GM12878 (cell line): Measurements from ENCODE around the gene CENPP. TPM values are rescaled to one million over a fixed set of nuclear protein-coding genes. Genes with fewer than 3 reads are reported as not detected.

Experiments
- ATAC-seq: fragments of 200-7000 bp; cut with Tn5 transposase; 3 replicates; pipeline ENCODE4 v1.9.1; 2020; ENCODE audit warnings: mild to moderate bottlenecking, moderate library complexity
- BruUV-seq: library from RNA; stranded (reverse); fragments of 400-500 nt; replicated peaks from 2 replicates; lab custom pipeline; 2021; lab: Mats Ljungman, UMichigan
- CTCF ChIA-PET: fragments of 300-600 bp; sonication (Branson Sonifier 250); formaldehyde crosslinking; extraction: SDS; loops from one replicate; lab custom pipeline; 2021; ENCODE audit warnings: inconsistent platforms; lab: Yijun Ruan, JAX
- POLR2A ChIA-PET: fragments of 350-600 bp; formaldehyde crosslinking; extraction: SDS; loops from one replicate; lab custom pipeline; 2021; ENCODE audit warnings: inconsistent platforms; lab: Charles Lee
- RAD21 ChIA-PET: fragments of 300-600 bp; sonication (Branson Sonifier 250); formaldehyde crosslinking; loops from one replicate; lab custom pipeline; 2023; ENCODE audit warnings: antibody characterized with exemption; ENCODE audit not compliant: unreplicated experiment; lab: Charles Lee
- SMC1A ChIA-PET: fragments of 300-600 bp; sonication (Branson Sonifier 250); formaldehyde crosslinking; loops from one replicate; lab custom pipeline; 2023; ENCODE audit not compliant: unreplicated experiment, uncharacterized antibody; lab: Charles Lee
- DNase-seq: peaks from one replicate; pipeline ENCODE4 v3.0.0-alpha.2; 2011; ENCODE audit warnings: low read depth, low spot score
- FAIRE-seq: peaks from 3 replicates; lab custom pipeline; 2011; peaks lifted over from hg19 to GRCh38; lab: Jason Lieb, UNC
- H2AFZ ChIP-seq: 2 replicates; pipeline ENCODE4 v1.6.0; 2011; ENCODE audit warnings: low read depth, low read length, control low read depth; ENCODE audit not compliant: control insufficient read depth
- H3K27ac ChIP-seq: 2 replicates; pipeline ENCODE4 v1.5.1; 2011; ENCODE audit warnings: control low read depth; ENCODE audit not compliant: control insufficient read depth, insufficient read depth
- H3K27me3 ChIP-seq, 2 experiments: replicated peaks in 1 of 2; 2 replicates each; pipeline versions ENCODE4 v1.6.0 to v1.6.1; 2011; ENCODE audit warnings: low read length in 1 of 2; ENCODE audit not compliant: control insufficient read depth in 2 of 2, insufficient read depth in 2 of 2
- H3K36me3 ChIP-seq, 2 experiments: 2 replicates each; pipeline ENCODE4 v1.5.1; 2011; ENCODE audit warnings: low read length in 1 of 2; ENCODE audit not compliant: control insufficient read depth in 2 of 2, insufficient read depth in 2 of 2
- H3K4me1 ChIP-seq: 2 replicates; pipeline ENCODE4 v1.6.1; 2011; ENCODE audit warnings: mild to moderate bottlenecking, low read length, moderate library complexity, mixed read lengths; ENCODE audit not compliant: control insufficient read depth, insufficient read depth
- H3K4me2 ChIP-seq: 2 replicates; pipeline ENCODE4 v1.6.0; 2011; ENCODE audit warnings: control low read depth; ENCODE audit not compliant: control insufficient read depth, insufficient read depth
- H3K4me3 ChIP-seq: fragments of 200-600 bp; sonication (generic); 2 replicates; pipeline ENCODE4 v1.5.1; 2016
- H3K79me2 ChIP-seq: 2 replicates; pipeline ENCODE4 v1.6.0; 2011; ENCODE audit warnings: low read length; ENCODE audit not compliant: control insufficient read depth, insufficient read depth
- H3K9ac ChIP-seq: 2 replicates; pipeline ENCODE4 v1.8.0; 2011; ENCODE audit warnings: low read length, control low read depth, mixed read lengths; ENCODE audit not compliant: control insufficient read depth, insufficient read depth
- H3K9me3 ChIP-seq: replicated peaks from 3 replicates; pipeline ENCODE4 v1.5.1; 2011; ENCODE audit warnings: mild to moderate bottlenecking, low read length; ENCODE audit not compliant: control insufficient read depth, insufficient read depth
- H4K20me1 ChIP-seq: 2 replicates; pipeline ENCODE4 v1.6.0; 2011; ENCODE audit not compliant: control insufficient read depth, insufficient read depth
- BACH1 ChIP-seq: fragments of 450-650 bp; IDR thresholded peaks from 2 replicates; pipeline ENCODE4 v1.6.1; 2017; ENCODE audit warnings: mild to moderate bottlenecking, borderline replicate concordance
- BRCA1 ChIP-seq: IDR thresholded peaks from 2 replicates; pipeline ENCODE4 v1.6.1; 2011; ENCODE audit warnings: low read depth, low read length, improper control_type of control experiment
- CBX5 ChIP-seq: sonication (generic); IDR thresholded peaks from 2 replicates; pipeline ENCODE4 v1.6.1; 2016; ENCODE audit warnings: low read depth, moderate library complexity, mild to moderate bottlenecking, inconsistent platforms
- E2F8 ChIP-seq: fragments of 450-650 bp; IDR thresholded peaks from 2 replicates; pipeline ENCODE4 v1.6.1; 2018; ENCODE audit warnings: mild to moderate bottlenecking, low read depth, moderate library complexity; ENCODE audit not compliant: partially characterized antibody
- FOXM1 ChIP-seq: IDR thresholded peaks from 2 replicates; pipeline ENCODE4 v1.6.1; 2012; ENCODE audit warnings: low read depth, mild to moderate bottlenecking, inconsistent platforms, low read length, moderate library complexity
- IKZF1 ChIP-seq: fragments of 450-650 bp; conservative IDR thresholded peaks from 2 replicates; pipeline ENCODE4 v1.6.1; 2017; ENCODE audit warnings: antibody characterized with exemption, mild to moderate bottlenecking
- IRF5 ChIP-seq: fragments of 450-650 bp; IDR thresholded peaks from 2 replicates; pipeline ENCODE4 v1.6.1; 2017; ENCODE audit warnings: borderline replicate concordance
- MEF2B ChIP-seq: fragments of 450-650 bp; IDR thresholded peaks from 2 replicates; pipeline ENCODE4 v1.6.1; 2018; ENCODE audit warnings: mild to moderate bottlenecking, moderate library complexity; ENCODE audit not compliant: partially characterized antibody, poor library complexity, severe bottlenecking
- NFIC ChIP-seq: IDR thresholded peaks from 2 replicates; pipeline ENCODE4 v1.6.1; 2012; ENCODE audit warnings: low read depth, mild to moderate bottlenecking, inconsistent platforms, low read length, moderate library complexity
- NFYB ChIP-seq: IDR thresholded peaks from 2 replicates; pipeline ENCODE4 v1.6.1; 2011; ENCODE audit warnings: low read depth, mild to moderate bottlenecking, low read length, improper control_type of control experiment, moderate library complexity; ENCODE audit not compliant: insufficient read depth
- PML ChIP-seq: IDR thresholded peaks from 2 replicates; pipeline ENCODE4 v1.6.1; 2012; ENCODE audit warnings: low read length, inconsistent platforms
- POLR2AphosphoS5 ChIP-seq: IDR thresholded peaks from 2 replicates; pipeline ENCODE4 v1.6.1; 2011; ENCODE audit warnings: mild to moderate bottlenecking, low read length, inconsistent platforms
- RAD51 ChIP-seq: fragments of 450-650 bp; IDR thresholded peaks from 2 replicates; pipeline ENCODE4 v1.6.1; 2016; ENCODE audit warnings: moderate library complexity, mild to moderate bottlenecking, inconsistent platforms
- SIN3A ChIP-seq: IDR thresholded peaks from 2 replicates; pipeline ENCODE4 v1.6.1; 2012; ENCODE audit warnings: low read depth, low read length, improper control_type of control experiment
- SMC3 ChIP-seq: IDR thresholded peaks from 2 replicates; pipeline ENCODE4 v1.6.1; 2011; ENCODE audit warnings: low read length, improper control_type of control experiment, borderline replicate concordance
- SP1 ChIP-seq: IDR thresholded peaks from one replicate; pipeline ENCODE4 v1.6.1; 2011; ENCODE audit warnings: low read depth, low read length
- TAF1 ChIP-seq: IDR thresholded peaks from 2 replicates; pipeline ENCODE4 v1.6.1; 2011; ENCODE audit warnings: mild to moderate bottlenecking, low read depth, low read length, borderline replicate concordance
- TCF3 ChIP-seq: IDR thresholded peaks from 2 replicates; pipeline ENCODE4 v1.6.1; 2012; ENCODE audit warnings: low read depth, mild to moderate bottlenecking, low read length, borderline replicate concordance; ENCODE audit not compliant: insufficient read depth
- WGBS: methylation state at CpG from one replicate; pipeline ENCODE4 v1.1.6; 2016; ENCODE audit warnings: low lambda C conversion rate; ENCODE audit not compliant: insufficient replicate concordance, insufficient coverage; ENCODE audit errors: missing lambda C conversion rate; 5-methylcytosine and 5-hydroxymethylcytosine counted together
- in situ Hi-C: fragments of 300-500 bp; cut with MboI; formaldehyde crosslinking; loops from 9 replicates; pipeline ENCODE4 v1.14.3; 2018; ENCODE audit warnings: mixed read lengths
- intact Hi-C: fragments of 100-400 bp; cut with micrococcal nuclease; formaldehyde crosslinking; loops from one replicate; pipeline ENCODE4 v1.14.2; 2022; ENCODE audit not compliant: unreplicated experiment
- polyA plus RNA-seq, 11 experiments: library from polyadenylated mRNA; depleted of rRNA in 4 of 11; unstranded in 6 of 11; stranded (reverse) in 5 of 11; fragments of >200 nt; fragmentation: Nextera tagmentation in 4 of 11; fragmentation: Illumina TruSeq in 1 of 11; extraction: Ambion mirVana in 4 of 11; extraction: Trizol in 1 of 11; gene quantifications; 1 replicate in 1 of 11; 2 replicates in 10 of 11; pipeline versions ENCODE4 v1.2.1 to v1.2.3, GENCODE V29; 2011 to 2016; ENCODE audit warnings: inconsistent platforms in 2 of 11, missing spikeins in 2 of 11, low read depth in 1 of 11
- total RNA-seq, 4 experiments: library from RNA; depleted of rRNA in 3 of 4; stranded (reverse); fragments of >200 nt in 3 of 4; fragmentation: Illumina TruSeq in 1 of 4; extraction: Trizol in 1 of 4; gene quantifications; 2 replicates each; pipeline versions ENCODE4 v1.2.1 to v1.2.3, GENCODE V29; 2013 to 2021
- TF ChIP-seq, protein P1 (sequence below): fragments of 450-650 bp; IDR thresholded peaks from 2 replicates; pipeline ENCODE4 v1.6.1; 2018; ENCODE audit warnings: borderline replicate concordance, mild to moderate bottlenecking; ENCODE audit not compliant: partially characterized antibody

Gene CENPP
- total and polyA plus RNA-seq, 10 of the 15 experiments (the other 5 are each of a cell fraction or from before 2014, with no cell fraction given), result 9.4 to 31.4 (median 19.8) TPM

DNA sequence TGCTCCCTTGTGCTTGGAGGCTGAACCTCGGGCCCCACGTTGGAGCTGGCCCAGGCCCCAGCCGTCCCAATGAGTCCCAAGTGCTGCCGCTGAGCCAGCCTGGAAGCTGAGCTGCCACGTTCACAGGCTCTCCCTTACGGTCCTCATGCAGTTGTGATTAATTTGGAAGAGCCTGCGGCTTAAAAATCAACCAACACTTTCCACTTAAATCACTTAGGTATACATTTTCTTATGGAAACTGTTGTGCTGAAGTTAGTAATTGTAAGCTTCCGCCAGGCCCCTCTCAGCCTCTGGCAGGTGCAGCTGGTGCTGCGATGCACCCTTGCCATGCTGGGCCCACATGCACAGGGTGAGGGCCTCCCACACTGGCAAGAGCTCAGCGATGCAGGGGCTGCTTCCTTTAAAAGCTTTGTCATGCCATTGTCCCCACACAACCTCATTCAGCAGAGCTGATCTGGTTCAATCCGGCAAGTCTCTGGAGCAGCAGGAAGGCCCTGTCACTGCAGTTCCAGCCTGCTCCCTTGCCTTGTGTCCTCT, 283.2 kb downstream of the CENPP start:
- intact Hi-C loops (no loop called here), in situ Hi-C loops (no loop called here)
- no peak overlapping the region for H3K27ac ChIP-seq
- no peak overlapping the region for H3K9ac ChIP-seq
- peaks cover 0 to 8% of the 10 kb centered on the region in 2 experiments; a peak in 3 of 4 replicates for H3K36me3 ChIP-seq
- ATAC-seq (no peak), FAIRE-seq (no peak), DNase-seq (no peak)
- no peak overlapping the region for H3K4me2 ChIP-seq
- no TSS peak for BruUV-seq
- H3K4me1 ChIP-seq, result no peaks in the 10 kb centered on the region; the same call in 1 of the 2 replicates
- ChIA-PET RAD21 (interaction anchor here (0.6 kb wide), 1 partner anchor 15 kb away, joined by 3 read pairs; no protein-coding TSS in a partner anchor), POLR2A (no interaction called here), CTCF (interaction anchor here (1.4 kb wide), 2 partner anchors 12 to 182 kb away, joined by 3 to 4 read pairs; no protein-coding TSS in a partner anchor), SMC1A (no interaction called here)
- H3K9me3 ChIP-seq, result no peaks in the 10 kb centered on the region; the same call in none of the 3 replicates
- H2AFZ ChIP-seq, result no peak overlapping the region
- no peak overlapping the region for H3K4me3 ChIP-seq
- H4K20me1 ChIP-seq, result no peaks in the 10 kb centered on the region
- WGBS, result 93% methylated on average over 11 of the region's 11 CpGs
- no peaks in the 10 kb centered on the region for H3K79me2 ChIP-seq
- no peaks in the 10 kb centered on the region for H3K27me3 ChIP-seq
- TF ChIP-seq CBX5, result no peak
- TF ChIP-seq BACH1, result no peak
- TF ChIP-seq POLR2AphosphoS5, result no peak
- TF ChIP-seq IKZF1, result no peak
- no peak for TF ChIP-seq MEF2B
- TF ChIP-seq SMC3, result no peak
- no peak for TF ChIP-seq BRCA1
- no peak for TF ChIP-seq TAF1
- TF ChIP-seq TCF3, result no peak
- no peak for TF ChIP-seq SP1
- TF ChIP-seq FOXM1, result no peak
- TF ChIP-seq, protein P1, sequence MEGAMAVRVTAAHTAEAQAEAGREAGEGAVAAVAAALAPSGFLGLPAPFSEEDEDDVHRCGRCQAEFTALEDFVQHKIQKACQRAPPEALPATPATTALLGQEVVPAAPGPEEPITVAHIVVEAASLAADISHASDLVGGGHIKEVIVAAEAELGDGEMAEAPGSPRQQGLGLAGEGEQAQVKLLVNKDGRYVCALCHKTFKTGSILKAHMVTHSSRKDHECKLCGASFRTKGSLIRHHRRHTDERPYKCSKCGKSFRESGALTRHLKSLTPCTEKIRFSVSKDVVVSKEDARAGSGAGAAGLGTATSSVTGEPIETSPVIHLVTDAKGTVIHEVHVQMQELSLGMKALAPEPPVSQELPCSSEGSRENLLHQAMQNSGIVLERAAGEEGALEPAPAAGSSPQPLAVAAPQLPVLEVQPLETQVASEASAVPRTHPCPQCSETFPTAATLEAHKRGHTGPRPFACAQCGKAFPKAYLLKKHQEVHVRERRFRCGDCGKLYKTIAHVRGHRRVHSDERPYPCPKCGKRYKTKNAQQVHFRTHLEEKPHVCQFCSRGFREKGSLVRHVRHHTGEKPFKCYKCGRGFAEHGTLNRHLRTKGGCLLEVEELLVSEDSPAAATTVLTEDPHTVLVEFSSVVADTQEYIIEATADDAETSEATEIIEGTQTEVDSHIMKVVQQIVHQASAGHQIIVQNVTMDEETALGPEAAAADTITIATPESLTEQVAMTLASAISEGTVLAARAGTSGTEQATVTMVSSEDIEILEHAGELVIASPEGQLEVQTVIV, result no peak
- no peak for TF ChIP-seq NFIC
- no peak for TF ChIP-seq E2F8
- TF ChIP-seq SIN3A, result no peak
- TF ChIP-seq RAD51, result no peak
- TF ChIP-seq IRF5, result no peak
- TF ChIP-seq NFYB, result no peak
- TF ChIP-seq PML, result no peak
